Pancreas (tissue), 10 donors: ENCODE results near the gene TMPRSS11F. TPM values are rescaled to one million over a fixed set of nuclear protein-coding genes. Genes with fewer than 3 reads are reported as not detected.

Experiments
- ATAC-seq, 4 donors: fragments of 200-7000 bp; cut with Tn5 transposase; one replicate each; pipeline versions ENCODE4 v1.8.0 to v1.9.1; 2020; ENCODE audit warnings: mild to moderate bottlenecking in 4 of 4, moderate library complexity in 4 of 4
- DNase-seq, 6 donors: peaks; one replicate each; pipeline ENCODE4 v3.0.0-alpha.2; 2020
- FAIRE-seq: peaks from 2 replicates; lab custom pipeline; 2012; peaks lifted over from hg19 to GRCh38; lab: Jason Lieb, UNC
- H3K27ac ChIP-seq, 4 donors: fragments of 200-600 bp; sonication (generic); 1 replicate in 3 of 4; 2 replicates in 1 of 4; pipeline versions ENCODE4 v1.5.0 to v1.8.0; 2020
- H3K27me3 ChIP-seq, 4 donors: fragments of 200-600 bp; one replicate each; pipeline ENCODE4 v1.8.0; 2021
- H3K36me3 ChIP-seq, 3 donors: fragments of 200-600 bp; sonication (generic) in 1 of 3; one replicate each; pipeline versions ENCODE4 v1.5.0 to v1.8.0; 2020 to 2021
- H3K4me1 ChIP-seq, 3 donors: fragments of 200-600 bp; one replicate each; pipeline ENCODE4 v1.8.0; 2021
- H3K4me3 ChIP-seq, 4 donors: fragments of 200-600 bp; sonication (generic) in 2 of 4; one replicate each; pipeline versions ENCODE4 v1.5.0 to v1.8.0; 2020 to 2021
- H3K9me3 ChIP-seq, 4 donors: fragments of 200-600 bp; one replicate each; pipeline ENCODE4 v1.8.0; 2021
- CTCF ChIP-seq, 4 donors: fragments of 200-600 bp; sonication (generic) in 3 of 4; IDR thresholded peaks; one replicate each; pipeline versions ENCODE4 v1.5.0 to v1.8.0; 2021; ENCODE audit warnings: antibody characterized with exemption in 4 of 4
- WGBS, 2 donors: extraction: QIAGEN DNeasy Blood & Tissue Kit; methylation state at CpG; one replicate each; pipeline ENCODE4 v1.1.7; 2013; 5-methylcytosine and 5-hydroxymethylcytosine counted together
- intact Hi-C, 3 donors: fragments of 100-400 bp; cut with DNase I; formaldehyde crosslinking; loops; one replicate each; pipeline versions ENCODE4 v1.11.1 to v1.14.2; 2022
- polyA plus RNA-seq, 2 donors: library from polyadenylated mRNA; stranded (reverse); fragments of 200-250 nt; gene quantifications; one replicate each; pipeline ENCODE4 v1.2.3, GENCODE V29; 2013
- total RNA-seq, 6 donors: library from RNA; stranded (reverse); fragmentation: NEBNext Ultra II Directional in 4 of 6; extraction: Animal tissue kit (Norgen Biotek cat#: 25700) in 4 of 6; gene quantifications; one replicate each; pipeline versions ENCODE4 v1.2.1 to v1.2.4, GENCODE V29; 2021 to 2023
- donor health status: healthy with polysubstance abuse.
- donor health status: DM: no; HTN: no; CAD: no; lungs with moderate emphysema.
- donor health status: DM: no; HTN: no; CAD: no.
- donor health status: control.
- donor health status: control.
- donor health status: Bipolar disorder and iron deficiency.
- donor health status: DM: yes; HTN: yes; CAD: no.
- donor health status: DM: no; HTN: no; CAD: no.
- donor health status: DM: no; HTN: no; CAD: no.
- donor health status: DM: yes; HTN: yes; CAD: no.

Gene TMPRSS11F
- total and polyA plus RNA-seq, 8 donors: not detected

- no peaks in the 10 kb centered on the region for H3K36me3 ChIP-seq
- 87 to 93% methylated on average over 9 of the region's 9 CpGs for WGBS, 2 donors
- DNase-seq (no peak), FAIRE-seq (no peak), ATAC-seq (no peak)
- H3K9me3 ChIP-seq: no peaks in the 10 kb centered on the region
- intact Hi-C loops: no loop called here
- H3K27me3 ChIP-seq: no peaks in the 10 kb centered on the region
- no peak overlapping the region for H3K27ac ChIP-seq
- no peaks in the 10 kb centered on the region for H3K4me1 ChIP-seq
- TF ChIP-seq CTCF (IDR thresholded peaks at IDR 0.05): no peak
- H3K4me3 ChIP-seq: no peak overlapping the region
These were observed 5.4 kb downstream of the TMPRSS11F start for GRCh38 chr4:68124262-68124661.

- ATAC-seq (no peak), DNase-seq (no peak), FAIRE-seq (no peak)
- Histone ChIP-seq H3K4me1 (no peaks in the 10 kb centered on the region), H3K27ac (no peak overlapping the region), H3K27me3 (no peaks in the 10 kb centered on the region), H3K4me3 (no peak overlapping the region), H3K9me3 (no peaks in the 10 kb centered on the region), H3K36me3 (no peaks in the 10 kb centered on the region)
- no peak for TF ChIP-seq CTCF (IDR thresholded peaks at IDR 0.05)
- WGBS, 2 donors: 45 to 70% methylated on average over 2 of the region's 2 CpGs
- intact Hi-C loops: no loop called here
These were observed 6.1 kb downstream of the TMPRSS11F start for GRCh38 chr4:68123525-68123924.

DNA sequence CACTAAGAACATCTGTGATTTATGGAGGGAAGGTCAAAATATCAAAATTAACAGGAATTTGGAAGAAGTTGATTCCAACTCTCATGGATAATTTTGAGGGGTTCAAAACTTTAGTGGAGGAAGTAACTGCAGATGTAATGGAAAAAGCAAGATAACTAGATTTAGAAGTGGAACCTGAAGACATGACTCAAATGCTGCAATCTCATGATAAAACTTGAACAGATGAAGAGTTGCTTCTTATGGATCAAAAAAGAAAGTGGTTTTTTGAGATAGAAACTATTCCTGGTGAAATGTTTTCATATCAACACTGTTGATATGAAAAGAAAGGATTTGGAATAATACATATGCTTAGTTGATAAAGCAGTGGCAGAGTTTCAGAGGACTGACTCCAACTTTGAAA is 9.7 kb downstream of the TMPRSS11F start:
- H3K27ac ChIP-seq: no peak overlapping the region
- H3K9me3 ChIP-seq: no peaks in the 10 kb centered on the region
- intact Hi-C loops: no loop called here
- TF ChIP-seq CTCF (IDR thresholded peaks at IDR 0.05): no peak
- FAIRE-seq: no peak
- H3K27me3 ChIP-seq: no peaks in the 10 kb centered on the region
- no peak overlapping the region for H3K4me3 ChIP-seq
- no peaks in the 10 kb centered on the region for H3K4me1 ChIP-seq
- no peak for DNase-seq
- no peak for ATAC-seq
- H3K36me3 ChIP-seq: no peaks in the 10 kb centered on the region

- intact Hi-C loops: no loop called here
- ATAC-seq (no peak), DNase-seq (no peak), FAIRE-seq (no peak)
- Histone ChIP-seq H3K4me3 (no peak overlapping the region), H3K36me3 (no peaks in the 10 kb centered on the region), H3K27me3 (no peaks in the 10 kb centered on the region), H3K27ac (no peak overlapping the region), H3K4me1 (no peaks in the 10 kb centered on the region), H3K9me3 (no peaks in the 10 kb centered on the region)
- no peak for TF ChIP-seq CTCF (IDR thresholded peaks at IDR 0.05)
- WGBS, 2 donors: 67 to 77% methylated on average over 1 of the region's 1 CpG
These were observed 19.2 kb downstream of the TMPRSS11F start for GRCh38 chr4:68110441-68110840.

GRCh38 chr4:68109868-68110267 is 19.8 kb downstream of the TMPRSS11F start:
- FAIRE-seq (no peak), ATAC-seq (no peak), DNase-seq (no peak)
- no peaks in the 10 kb centered on the region for H3K9me3 ChIP-seq
- intact Hi-C loops: no loop called here
- H3K27ac ChIP-seq: no peak overlapping the region
- WGBS, 2 donors: 29 to 33% methylated on average over 1 of the region's 1 CpG
- H3K4me1 ChIP-seq: no peaks in the 10 kb centered on the region
- H3K36me3 ChIP-seq: no peaks in the 10 kb centered on the region
- no peaks in the 10 kb centered on the region for H3K27me3 ChIP-seq
- TF ChIP-seq CTCF (IDR thresholded peaks at IDR 0.05): no peak
- no peak overlapping the region for H3K4me3 ChIP-seq
